A673 (cell line): ENCODE results near the gene S100B.

Source experiments
- EZH2 ChIP-seq: fragments of 200-600 bp; sonication (generic); IDR thresholded peaks from 2 replicates; pipeline ENCODE4 v1.6.1; 2017; ENCODE audit warnings: borderline replicate concordance, low read depth, mild to moderate bottlenecking, mixed read lengths, antibody characterized with exemption, low read length; ENCODE audit not compliant: poor library complexity, severe bottlenecking
- TF ChIP-seq, protein P1 (sequence below): fragments of 300-800, 200-600 bp; sonication (generic); conservative IDR thresholded peaks from 2 replicates; pipeline ENCODE4 v1.5.1; 2017; ENCODE audit warnings: low read depth, mild to moderate bottlenecking, antibody characterized with exemption, low read length, moderate library complexity, mixed read lengths

GRCh38 chr21:46651121-46651520 lies 46.2 kb upstream of the S100B start:
- TF ChIP-seq, protein P1, sequence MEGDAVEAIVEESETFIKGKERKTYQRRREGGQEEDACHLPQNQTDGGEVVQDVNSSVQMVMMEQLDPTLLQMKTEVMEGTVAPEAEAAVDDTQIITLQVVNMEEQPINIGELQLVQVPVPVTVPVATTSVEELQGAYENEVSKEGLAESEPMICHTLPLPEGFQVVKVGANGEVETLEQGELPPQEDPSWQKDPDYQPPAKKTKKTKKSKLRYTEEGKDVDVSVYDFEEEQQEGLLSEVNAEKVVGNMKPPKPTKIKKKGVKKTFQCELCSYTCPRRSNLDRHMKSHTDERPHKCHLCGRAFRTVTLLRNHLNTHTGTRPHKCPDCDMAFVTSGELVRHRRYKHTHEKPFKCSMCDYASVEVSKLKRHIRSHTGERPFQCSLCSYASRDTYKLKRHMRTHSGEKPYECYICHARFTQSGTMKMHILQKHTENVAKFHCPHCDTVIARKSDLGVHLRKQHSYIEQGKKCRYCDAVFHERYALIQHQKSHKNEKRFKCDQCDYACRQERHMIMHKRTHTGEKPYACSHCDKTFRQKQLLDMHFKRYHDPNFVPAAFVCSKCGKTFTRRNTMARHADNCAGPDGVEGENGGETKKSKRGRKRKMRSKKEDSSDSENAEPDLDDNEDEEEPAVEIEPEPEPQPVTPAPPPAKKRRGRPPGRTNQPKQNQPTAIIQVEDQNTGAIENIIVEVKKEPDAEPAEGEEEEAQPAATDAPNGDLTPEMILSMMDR: no peak
- TF ChIP-seq EZH2: no peak
